DMS153 treated with DMSO at 0.1 percent for 48 hours (cell line): Measurements from ENCODE around the gene CMTM5.

Source experiments
- DNase-seq: peaks from one replicate; lab custom pipeline; 2025; ENCODE audit not compliant: unreplicated experiment; lab: John Stamatoyannopoulos, UW

Gene CMTM5

GRCh38 chr14:23357261-23357660 is 19.6 kb upstream of the CMTM5 start:
- DNase-seq = no peak

GRCh38 chr14:23358042-23358441 is 18.8 kb upstream of the CMTM5 start:
- no peak for DNase-seq

- no peak for DNase-seq
These were observed 18.2 kb upstream of the CMTM5 start for GRCh38 chr14:23358553-23359166.

GRCh38 chr14:23359167-23359626 is 17.6 kb upstream of the CMTM5 start:
- DNase-seq = no peak

- DNase-seq = no peak
These were observed 17.0 kb upstream of the CMTM5 start for GRCh38 chr14:23359722-23360447.

- DNase-seq = no peak
These were observed 16.4 kb upstream of the CMTM5 start for GRCh38 chr14:23360496-23360895.

GRCh38 chr14:23361320-23361719 is 15.5 kb upstream of the CMTM5 start:
- DNase-seq = no peak

GRCh38 chr14:23361763-23362162 is 15.1 kb upstream of the CMTM5 start:
- no peak for DNase-seq

- DNase-seq = no peak
These were observed 14.6 kb upstream of the CMTM5 start for GRCh38 chr14:23362200-23362599.

GRCh38 chr14:23364164-23365035 is 12.4 kb upstream of the CMTM5 start:
- DNase-seq = peak; percentile 14

GRCh38 chr14:23365036-23365731 is 11.7 kb upstream of the CMTM5 start, which contains the start of gene EFS:
Gene EFS (minus strand): TSS chr14:23365172. CDS start chr14:23365025, 147 bp downstream.
- no peak for DNase-seq

GRCh38 chr14:23365732-23366425 is 11.0 kb upstream of the CMTM5 start:
- peak; percentile 59 for DNase-seq

GRCh38 chr14:23366426-23366921 is 10.4 kb upstream of the CMTM5 start:
- DNase-seq = peak; percentile 59

GRCh38 chr14:23370221-23370620 is 6.6 kb upstream of the CMTM5 start:
- no peak for DNase-seq

- no peak for DNase-seq
These were observed 5.0 kb upstream of the CMTM5 start for GRCh38 chr14:23371865-23372264.

GRCh38 chr14:23372509-23372908 is 4.3 kb upstream of the CMTM5 start, which contains the start of gene IL25:
Gene IL25 (plus strand): TSS chr14:23372809.
- DNase-seq = no peak

GRCh38 chr14:23373041-23373440 is 3.8 kb upstream of the CMTM5 start:
- DNase-seq = no peak

GRCh38 chr14:23375527-23376251 is 1.2 kb upstream of the CMTM5 start:
- DNase-seq = no peak

GRCh38 chr14:23377198-23377550 is 328 bp downstream of the CMTM5 start:
- no peak for DNase-seq
